Measurements from ENCODE around the gene ARAF.
"Not testable (repeated sequence)": the region's sequence is repeated elsewhere in the genome, so short reads cannot be mapped to it uniquely, and the experiment has no call there.

The ARAF gene

DNA sequence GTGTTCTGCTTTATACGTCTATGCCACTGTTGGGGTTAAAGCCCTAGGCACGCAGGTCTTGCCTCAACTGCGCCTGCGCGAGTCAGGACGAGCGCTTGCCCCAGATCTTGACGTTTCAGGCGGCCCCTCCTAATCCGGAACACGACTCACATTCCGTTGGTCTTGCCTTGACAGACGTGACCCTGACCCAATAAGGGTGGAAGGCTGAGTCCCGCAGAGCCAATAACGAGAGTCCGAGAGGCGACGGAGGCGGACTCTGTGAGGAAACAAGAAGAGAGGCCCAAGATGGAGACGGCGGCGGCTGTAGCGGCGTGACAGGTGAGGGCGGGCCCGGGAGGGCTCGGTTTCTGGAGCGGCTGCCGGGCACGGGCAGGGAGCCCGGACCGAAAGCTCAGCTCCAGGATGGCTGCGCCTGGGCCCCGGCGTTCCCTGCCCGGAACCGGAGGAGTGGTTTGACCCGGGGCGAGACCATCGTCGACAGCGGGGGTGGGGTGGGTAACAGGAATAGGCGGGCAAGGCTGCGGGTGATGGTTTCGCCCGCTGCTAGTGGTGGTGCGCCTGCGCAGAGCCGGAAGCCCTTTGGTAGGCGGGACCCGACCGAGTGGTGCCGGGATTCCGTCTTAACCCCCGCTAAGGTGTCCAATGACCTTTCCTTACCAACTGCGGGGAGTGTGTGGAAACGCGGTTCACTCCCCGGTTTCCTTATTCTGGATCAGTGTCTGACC is at the start of gene ARAF:
Gene ARAF (plus strand): TSS at position 272 of the 725 bp plus-strand sequence. CDS start 1,763 bp downstream, outside the sequence.
- peak; percentile 93 for DNase-seq (ENCODE audit: low spot score)

DNA sequence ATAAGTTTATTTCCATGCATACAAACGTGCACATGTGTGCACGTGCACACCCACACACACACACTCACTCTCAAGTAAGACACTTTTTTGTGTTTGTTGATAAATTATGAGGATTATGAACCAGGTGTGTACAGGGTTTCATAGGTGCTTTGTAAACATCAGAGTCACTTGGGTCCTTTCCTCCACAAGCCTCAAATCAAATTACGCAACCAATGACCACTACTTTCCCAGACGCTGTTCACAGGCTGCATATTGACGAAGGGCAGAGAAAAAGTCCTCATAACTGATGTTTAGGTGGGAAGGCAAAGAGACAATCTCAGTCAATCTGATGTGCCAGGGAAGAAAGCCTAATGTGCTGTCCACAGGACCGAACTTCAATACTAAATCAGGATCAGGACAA is 48.6 kb upstream of the ARAF start:
- not testable (repeated sequence) for DNase-seq (ENCODE audit: low spot score)

DNA sequence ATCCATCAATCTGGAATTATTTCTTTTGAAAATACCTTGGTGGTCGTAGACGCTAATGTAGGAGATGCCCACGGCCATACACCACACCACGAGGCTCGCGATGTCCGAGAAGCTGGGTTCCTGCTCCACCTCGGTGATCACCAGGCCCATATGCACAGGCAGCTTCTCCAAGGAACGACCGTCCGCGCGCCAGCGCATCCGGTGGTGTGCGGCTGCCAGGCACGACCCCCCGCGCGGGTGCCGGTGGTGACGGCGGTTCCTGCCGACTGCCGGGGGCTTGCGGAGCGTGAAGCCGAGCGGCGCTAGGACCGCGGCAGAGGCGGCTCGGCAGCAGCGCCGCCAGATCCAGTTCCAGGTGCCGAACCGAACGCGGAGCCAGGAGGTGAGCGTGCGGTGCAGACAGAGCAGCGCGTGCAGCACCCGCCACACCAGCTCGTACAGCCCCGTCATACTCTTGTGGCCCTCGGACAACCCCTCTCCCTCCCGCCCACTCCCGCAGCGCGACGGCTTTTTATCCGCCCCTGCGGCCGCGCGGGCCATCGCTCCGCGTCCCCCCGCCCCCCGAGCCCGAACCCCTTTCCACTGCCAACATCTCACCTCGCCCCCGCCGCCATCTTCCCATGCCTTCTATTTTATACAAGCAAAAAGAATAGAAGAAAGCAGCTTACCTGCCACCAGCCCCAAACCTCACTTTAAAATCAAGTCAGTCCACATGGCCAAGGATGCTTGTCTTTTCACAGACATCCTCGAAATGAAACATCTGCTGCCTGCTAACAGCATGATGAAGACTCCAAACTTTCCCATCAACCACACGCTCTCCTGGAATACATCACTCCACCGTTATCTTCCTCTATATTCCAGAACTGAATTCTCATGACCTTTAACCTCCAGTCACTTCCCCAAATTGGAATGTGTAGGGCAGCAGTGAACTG is 47.7 kb upstream of the ARAF start:
- DNase-seq (ENCODE audit: low spot score): not testable (repeated sequence)

DNA sequence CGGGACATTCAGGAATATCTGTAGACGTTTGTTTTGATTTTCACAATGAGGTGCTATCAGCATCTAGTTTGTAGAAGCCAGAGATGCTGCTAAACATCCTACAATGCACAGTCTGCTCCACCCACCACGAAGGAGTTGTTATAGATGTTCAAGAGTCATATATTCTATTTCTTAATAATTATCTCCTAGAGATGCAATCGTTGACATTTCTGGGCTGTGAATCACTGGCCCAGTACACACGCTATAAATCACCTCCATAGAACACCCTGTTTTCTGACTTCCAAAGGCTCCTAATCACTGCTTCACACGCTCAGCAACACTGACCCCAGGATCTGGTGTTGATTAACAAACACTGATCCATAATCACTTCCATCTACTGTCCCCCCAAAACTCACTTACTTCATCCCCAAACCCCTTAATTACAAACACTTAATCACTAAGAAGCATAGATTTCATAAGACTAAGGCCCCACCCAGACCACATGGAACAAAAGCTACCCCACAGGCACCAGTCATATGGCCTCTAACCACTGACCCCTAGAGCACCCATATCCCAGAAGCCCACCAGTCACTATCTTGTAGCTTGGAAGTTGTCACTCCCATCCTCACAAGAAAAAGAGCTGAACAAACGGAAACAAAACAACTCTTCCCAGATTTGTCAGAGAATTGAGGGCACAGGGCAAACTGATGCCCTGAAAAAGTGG is 46.3 kb upstream of the ARAF start:
- DNase-seq (ENCODE audit: low spot score): no peak

DNA sequence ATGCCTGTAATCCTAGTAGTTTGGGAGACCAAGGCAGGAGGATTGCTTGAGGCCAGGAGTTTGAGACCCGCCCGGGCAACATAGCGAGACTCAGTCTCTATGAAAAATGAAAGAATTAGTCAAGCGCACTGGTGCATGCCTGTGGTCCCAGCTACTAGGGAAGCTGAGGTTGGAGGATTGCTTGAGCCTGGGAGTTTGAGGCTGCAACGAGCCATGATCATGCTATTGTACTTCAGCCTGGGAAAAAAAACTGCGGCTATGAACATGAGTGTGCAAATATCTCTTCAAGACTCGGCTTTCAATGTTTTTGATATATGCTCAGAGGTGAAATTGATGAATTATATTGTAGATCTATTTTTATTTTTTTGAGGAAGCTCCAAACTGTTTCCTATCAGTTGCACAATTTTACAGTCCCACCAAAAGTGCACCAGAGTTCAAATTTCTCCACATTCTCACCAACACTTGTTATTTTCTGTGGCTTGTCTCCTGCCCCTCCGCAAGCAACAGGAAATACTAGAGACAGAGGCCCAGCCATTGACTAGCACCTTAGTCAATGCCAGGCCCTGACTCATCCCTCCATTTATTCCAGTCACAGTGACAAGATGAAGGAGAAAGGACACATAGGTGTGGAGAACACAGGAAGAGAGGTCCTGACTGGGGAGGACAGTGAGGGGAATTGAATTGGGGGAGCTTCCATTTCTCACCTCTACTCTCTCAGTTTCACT is 44.9 kb upstream of the ARAF start:
- DNase-seq (ENCODE audit: low spot score): no peak

DNA sequence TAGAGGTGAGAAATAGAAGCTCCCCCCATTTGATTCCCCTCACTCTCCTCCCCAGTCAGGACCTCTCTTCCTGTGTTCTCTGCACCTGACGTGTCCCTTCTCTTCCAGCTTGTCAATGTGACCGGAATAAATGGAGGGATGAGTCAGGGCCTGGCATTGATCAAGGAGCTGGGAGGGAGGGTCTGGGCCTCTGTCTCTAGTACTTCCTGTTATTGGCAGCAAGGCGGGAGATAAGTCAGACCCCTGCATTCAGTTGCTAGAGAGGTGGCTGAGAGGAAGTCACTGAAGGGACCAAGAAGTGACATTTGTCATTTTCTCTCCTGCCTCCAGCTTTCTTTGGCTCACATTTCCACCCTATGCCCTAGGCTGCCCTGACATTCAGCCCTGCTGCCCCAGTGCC is 42.9 kb upstream of the ARAF start:
- no peak for DNase-seq (ENCODE audit: low spot score)

DNA sequence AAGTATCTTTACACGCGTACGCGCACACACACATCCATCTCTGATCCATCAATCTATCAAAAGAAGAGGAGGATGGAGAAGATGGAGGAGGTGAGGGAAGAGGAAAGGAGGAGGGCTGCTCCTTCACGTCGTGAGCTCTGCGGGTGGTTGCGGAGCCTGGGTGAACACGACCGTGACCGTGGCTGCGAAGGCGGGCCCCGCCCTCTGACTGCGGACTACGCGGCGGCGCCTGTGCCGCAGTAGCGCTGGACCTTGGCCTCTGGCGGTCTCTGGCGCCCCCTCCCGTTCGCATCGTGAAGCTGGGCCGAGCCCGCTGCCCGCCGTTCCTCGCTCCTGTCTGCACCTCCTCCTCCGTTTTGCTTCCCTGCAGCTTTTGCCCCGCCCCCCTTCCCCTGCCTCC is 37.7 kb upstream of the ARAF start:
- peak; percentile 88 for DNase-seq (ENCODE audit: low spot score)

DNA sequence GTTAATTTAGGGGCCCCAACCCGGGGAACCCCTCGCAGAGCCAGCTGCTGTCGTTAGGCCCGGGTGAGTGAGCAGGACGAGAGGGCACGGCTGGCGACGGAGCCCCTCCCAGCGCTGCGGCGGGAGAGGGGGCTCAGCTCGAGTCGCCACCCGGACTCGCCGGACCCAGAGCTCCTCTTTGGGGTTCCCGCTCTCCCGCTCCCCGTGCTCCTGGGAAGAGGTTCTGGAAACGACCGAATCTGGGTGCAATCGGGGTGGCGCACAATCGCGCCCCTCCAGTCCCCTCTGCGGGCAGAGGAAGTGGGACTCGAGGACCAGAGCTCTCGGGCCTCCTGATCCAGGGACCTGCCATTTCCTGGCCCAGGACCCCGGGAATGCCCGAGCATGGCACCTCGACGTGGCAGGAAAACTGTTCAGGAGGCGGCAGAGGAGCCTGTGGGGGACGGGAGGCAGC is 37.3 kb upstream of the ARAF start:
- no peak for DNase-seq (ENCODE audit: low spot score)

DNA sequence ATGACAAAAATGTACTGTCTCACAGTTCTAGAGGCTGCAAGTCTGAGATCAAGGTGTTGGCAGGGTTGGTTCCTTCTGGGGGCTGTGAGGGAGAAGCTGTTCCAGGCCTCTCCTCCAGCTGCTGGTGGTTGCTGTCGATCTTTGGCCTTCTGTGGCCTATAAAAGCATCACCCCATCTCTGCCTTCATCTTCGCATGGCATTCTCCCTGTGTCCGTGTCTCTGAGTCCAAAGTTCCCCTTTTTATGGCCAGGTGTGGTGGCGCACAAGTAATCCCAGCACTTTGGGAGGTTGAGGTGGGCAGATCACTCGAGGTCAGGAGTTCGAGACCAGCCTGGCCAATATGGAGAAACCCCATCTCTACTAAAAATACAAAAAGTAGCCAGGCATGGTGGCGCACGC is 31.5 kb upstream of the ARAF start:
- DNase-seq (ENCODE audit: low spot score): no peak

DNA sequence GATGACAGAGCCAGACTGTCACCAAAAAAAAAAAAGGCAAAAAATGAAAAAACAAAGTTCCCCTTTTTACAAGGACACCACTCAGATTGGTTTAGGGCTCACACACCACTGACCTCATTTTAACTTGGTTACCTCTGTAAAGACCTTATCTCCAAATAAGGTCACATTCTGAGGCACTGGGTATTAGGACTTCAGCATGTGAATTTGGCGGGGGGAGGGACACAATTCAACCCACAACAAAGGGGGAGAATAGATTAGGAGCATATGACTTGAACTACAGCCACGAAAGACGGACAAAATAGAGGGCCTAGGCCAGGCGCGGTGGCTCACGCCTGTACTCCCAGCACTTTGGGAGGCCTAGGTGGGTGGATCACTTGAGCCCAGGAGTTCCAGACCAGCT is 31.0 kb upstream of the ARAF start:
- no peak for DNase-seq (ENCODE audit: low spot score)

DNA sequence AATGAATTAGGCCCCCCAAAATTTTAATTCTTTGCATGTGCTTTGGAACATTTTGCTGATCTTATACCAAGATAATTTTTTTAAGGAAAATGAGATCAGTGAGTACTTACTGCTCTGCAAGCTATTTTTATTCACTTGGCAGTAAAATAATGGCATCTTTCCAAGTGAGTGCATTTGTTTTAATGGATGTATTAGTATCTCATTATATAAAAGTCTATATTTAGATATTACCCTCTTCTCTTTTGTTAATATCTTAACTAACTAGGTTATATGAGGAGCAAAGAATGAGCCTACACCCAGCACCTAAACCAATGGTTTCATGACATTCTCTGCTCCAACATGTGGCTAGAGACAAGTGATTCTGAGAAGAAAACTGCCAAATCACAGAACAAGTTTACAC is 21.1 kb upstream of the ARAF start:
- no peak for DNase-seq (ENCODE audit: low spot score)

DNA sequence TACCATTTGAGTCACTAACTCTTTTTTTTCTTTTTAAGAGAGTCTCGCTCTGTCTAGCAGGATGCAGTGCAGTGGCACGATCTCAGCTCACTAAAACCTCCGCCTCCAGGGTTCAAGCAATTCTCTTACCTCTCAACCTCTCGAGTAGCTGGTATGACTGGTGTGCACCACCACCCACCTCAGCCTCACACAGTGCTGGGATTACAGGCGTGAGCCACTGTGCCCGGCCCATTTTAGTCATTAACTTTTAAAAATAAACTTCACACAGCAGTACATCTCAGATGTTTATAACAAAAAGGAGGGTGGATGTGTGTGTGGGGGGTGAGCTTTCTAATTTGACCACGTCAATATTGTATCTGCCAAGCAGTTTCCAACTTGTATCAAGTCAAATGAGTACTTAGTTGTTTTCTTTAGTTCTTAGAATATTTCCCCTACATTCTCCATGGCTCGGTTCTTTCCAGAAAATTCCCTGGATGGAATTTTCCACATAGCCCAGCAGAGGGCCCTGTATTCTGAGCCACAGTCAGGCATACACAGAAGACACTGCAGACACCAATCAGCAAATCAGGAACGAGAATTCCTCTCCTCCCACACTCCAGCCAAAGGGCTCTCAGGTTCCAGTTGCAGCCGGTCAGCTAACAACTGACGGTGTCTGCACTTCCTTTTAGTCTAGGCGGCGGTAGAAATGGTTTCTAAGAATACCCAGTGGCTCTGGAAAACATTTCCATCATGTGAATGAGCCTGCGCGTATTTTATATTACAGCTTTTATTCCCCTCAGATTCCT is 20.1 kb upstream of the ARAF start:
- peak; percentile 78 for DNase-seq (ENCODE audit: low spot score)

DNA sequence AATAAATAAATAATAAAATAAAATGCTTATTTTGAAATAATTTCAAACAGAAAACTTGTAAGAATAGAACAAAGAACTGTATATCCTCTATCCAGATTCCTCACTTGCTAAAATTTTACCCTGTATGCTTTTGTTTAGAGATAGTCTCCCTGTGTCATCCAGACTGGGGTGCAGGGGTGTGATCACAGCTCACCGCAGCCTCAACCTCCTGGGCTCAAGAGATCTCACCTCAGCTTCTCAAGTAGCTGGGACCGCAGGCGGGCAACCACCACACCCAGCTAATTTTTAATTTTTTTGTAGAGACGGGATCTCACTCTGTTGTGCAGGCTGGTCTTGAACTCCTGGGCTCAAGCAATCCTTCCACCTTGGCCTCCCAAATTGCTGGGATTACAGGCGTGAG is 17.5 kb upstream of the ARAF start:
- no peak for DNase-seq (ENCODE audit: low spot score)

DNA sequence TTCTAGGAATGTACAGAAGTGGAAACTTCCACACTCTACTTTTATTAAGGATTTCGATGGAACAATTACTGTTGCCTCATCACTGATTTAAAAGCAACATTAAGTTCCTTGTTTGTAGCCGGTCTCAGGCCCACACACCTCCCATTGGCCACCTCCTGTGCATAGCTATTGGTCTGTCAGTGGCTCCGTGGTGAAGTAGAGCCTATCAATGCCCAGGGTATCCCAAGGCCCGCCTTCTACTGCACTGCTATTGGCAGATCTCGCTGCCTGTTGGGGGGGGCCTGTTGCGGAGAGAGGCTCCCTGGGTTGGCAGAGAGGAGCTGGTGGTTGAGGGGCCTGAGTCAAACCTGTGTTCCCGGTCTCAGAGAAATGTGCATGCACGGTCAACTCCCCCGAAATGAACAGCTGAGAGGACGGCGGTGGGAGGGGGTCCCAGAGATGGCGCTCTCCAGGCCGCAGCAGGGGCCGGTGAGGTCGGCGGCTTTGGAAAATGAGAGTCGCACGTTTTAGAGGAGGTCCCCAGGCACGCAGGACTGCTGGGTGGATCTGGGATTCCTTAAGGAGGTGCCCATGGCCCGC is 4.9 kb upstream of the ARAF start:
- DNase-seq (ENCODE audit: low spot score): peak; percentile 89

DNA sequence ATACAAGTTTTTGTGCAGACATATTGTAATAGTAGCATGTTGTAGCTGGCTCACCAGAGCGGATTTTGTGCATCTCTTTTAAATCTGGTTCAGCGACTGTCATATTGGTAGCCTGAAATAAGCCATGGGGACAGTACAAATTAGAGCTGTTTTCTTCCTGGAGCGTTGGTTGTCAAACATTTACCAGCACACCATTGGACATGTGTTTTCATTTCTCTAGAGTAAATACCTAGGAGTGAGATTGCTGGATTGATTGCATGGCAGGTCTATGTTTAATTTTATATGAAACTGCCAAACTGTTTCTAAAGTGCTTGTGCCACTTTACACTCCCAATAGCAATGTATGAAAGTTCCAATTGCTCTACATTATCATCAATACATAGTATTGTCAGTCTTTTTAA is 2.6 kb upstream of the ARAF start:
- no peak for DNase-seq (ENCODE audit: low spot score)

DNA sequence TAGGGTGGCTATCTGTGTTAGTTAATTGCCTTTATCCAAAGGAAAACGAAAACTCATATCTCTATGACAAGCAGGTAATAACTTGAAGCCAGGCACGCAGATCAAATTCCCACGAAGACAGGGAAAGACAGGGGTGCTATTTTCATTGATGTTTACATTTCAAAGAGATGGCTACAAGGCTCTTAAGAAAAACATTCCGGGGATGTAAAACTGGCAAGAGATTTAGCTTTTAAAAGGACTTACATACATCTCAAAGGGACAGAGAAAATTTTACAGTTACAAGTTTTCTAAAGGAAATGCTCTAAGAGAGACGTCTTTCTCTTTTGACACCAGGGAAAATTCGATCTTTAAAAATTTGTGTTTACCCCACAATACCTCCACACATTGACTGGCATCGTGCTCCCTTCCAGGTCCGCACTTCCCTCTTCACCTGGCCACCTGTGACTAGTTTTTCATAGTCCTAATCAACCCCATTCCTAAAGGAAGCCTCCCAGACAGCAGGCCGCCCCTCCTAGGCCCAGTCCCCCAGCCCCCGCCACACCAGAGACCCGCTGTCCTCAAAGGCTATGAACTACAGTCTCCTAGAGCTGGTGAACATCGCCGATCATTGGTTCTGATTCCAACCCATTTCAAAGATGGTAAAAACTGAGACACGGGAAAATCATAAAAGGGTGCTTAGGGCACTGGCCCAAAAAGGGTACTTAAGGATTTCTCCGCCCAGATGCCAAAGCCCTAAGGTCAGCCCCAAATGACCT is 649 bp upstream of the ARAF start:
- no peak for DNase-seq (ENCODE audit: low spot score)

DNA sequence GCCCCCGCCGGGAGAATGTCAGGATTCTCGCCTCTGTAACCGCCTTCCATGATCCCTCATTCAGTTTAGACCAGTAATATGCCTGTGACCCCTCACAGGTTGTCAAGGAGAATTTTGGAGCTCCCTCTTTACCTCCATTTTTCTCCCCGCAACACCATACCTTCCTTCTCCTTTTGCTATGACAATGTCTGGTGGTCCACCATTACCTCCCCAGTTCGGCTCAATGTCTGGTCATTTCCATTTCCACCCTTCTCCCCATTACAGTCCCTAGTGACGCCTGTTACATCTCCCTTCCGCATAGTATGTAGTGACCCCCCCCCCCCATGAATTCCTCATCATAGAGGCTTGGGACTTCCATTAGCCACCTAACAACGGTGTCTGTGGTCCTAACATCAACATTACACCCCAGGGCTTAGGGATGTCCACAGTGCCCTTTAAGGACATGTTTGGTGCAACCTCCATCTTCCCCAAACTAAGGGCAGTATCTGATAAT is 700 bp downstream of the ARAF start:
- no peak for DNase-seq (ENCODE audit: low spot score)

DNA sequence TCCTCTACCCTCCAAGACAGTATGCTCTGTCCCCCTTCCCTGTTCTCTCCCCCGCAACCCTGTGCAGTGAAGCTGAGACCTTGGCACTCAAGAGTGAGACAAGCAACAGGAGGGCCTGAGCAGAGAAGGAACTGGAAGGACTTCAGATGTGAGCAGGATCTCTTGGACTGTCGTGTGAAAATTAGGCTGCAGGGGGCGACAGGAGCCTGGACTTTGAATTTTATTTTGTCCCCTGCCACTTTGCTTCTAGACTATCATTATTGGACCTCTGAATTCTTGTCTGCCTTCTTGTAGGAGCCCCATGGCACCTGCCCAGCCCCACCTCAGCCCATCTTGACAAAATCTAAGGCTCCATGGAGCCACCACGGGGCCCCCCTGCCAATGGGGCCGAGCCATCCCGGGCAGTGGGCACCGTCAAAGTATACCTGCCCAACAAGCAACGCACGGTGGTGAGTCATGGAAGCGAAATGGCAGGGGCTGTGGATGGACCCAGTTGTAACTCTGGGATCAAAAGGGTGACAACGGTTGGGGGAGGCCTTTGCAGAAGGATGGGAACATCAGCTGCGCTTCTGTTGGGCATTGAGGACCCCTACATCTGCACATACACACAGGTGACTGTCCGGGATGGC is 1.7 kb downstream of the ARAF start:
- DNase-seq (ENCODE audit: low spot score): no peak

DNA sequence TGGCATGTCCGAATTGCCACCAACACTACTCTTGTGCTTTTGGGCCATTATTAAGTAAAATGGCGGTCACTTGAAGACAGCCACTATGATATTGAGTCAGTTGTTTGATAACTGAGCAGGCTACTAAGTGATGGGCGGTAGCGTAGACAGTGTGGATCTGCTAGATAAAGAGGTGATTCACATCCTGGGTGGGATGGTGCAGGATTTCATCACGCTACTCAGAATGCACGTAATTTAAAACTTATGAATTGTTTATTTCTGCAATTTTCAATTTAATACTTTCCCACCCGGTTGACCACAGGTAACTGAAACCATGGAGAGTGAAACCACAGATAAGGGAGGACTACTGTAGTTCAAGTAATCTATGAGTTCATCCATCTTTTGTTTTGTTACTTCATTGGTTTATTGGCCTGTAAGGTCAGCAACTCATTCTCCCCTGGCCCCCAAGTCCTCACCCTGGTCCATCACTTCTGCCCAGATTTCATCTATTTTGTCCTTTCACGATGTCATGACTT is 2.9 kb downstream of the ARAF start:
- DNase-seq (ENCODE audit: low spot score): no peak

Data from left forelimb (tissue), 1 donor.